ENCODE data around the gene DCAF10. TPM values are rescaled to one million over a fixed set of nuclear protein-coding genes. Genes with fewer than 3 reads are reported as not detected.
"Not testable (repeated sequence)": the region's sequence is repeated elsewhere in the genome, so short reads cannot be mapped to it uniquely, and the experiment has no call there.

DCAF10 gene
- total and polyA plus RNA-seq, 2 donors (not counting 1 experiment from before 2014, with no cell fraction given) = 9.5 to 22.1 TPM

- ChIA-PET CTCF (no interaction called here), POLR2A (no interaction called here)
- TF ChIP-seq CTCF (IDR thresholded peaks at IDR 0.05) = no peak
- no peak for TF ChIP-seq EZH2 (IDR thresholded peaks at IDR 0.05; ENCODE audit: borderline replicate concordance, insufficient read depth, low read depth, low read length, poor library complexity, severe bottlenecking)
- H4K20me1 ChIP-seq (ENCODE audit: control insufficient read depth, insufficient read depth, low read length, poor library complexity, severe bottlenecking) = no peaks in the 10 kb centered on the region
- Mint-ChIP-seq H3K4me1 (peaks cover 5% of the 10 kb centered on the region), H3K27ac (no peak overlapping the region), H3K4me3 (no peak overlapping the region), H3K27me3 (no peaks in the 10 kb centered on the region), H3K9me3 (ENCODE audit: insufficient read depth) (no peaks in the 10 kb centered on the region)
- DNase-seq (no peak), ATAC-seq (ENCODE audit: low read depth) (no peak)
- H3K36me3 ChIP-seq (replicated peaks in 1 of 2; ENCODE audit: control extremely low read depth in 1 of 2, control insufficient read depth in 1 of 2, extremely low read depth in 1 of 2, insufficient read depth in 2 of 2, low read length in 1 of 2) = no peaks in the 10 kb centered on the region
- no peak overlapping the region for H2AFZ ChIP-seq (ENCODE audit: insufficient read depth, low read depth, low read length, poor library complexity, severe bottlenecking)
- 100% methylated on average over 2 of the region's 3 CpGs for WGBS (ENCODE audit: insufficient coverage)
- H3K27ac ChIP-seq (ENCODE audit: low read length in 2 of 2) = no peak overlapping the region
- intact Hi-C loops (cut with micrococcal nuclease) = no loop called here
- no peak overlapping the region for H3K4me2 ChIP-seq (replicated peaks; ENCODE audit: low read depth, low read length, poor library complexity, severe bottlenecking)
- no peak overlapping the region for H3K9ac ChIP-seq (ENCODE audit: low read length)
- H3K4me1 ChIP-seq (ENCODE audit: control insufficient read depth in 2 of 2, insufficient read depth in 2 of 2, low read length in 2 of 2) = peaks cover 4 to 8% of the 10 kb centered on the region in 2 donors
- no peaks in the 10 kb centered on the region for H3K79me2 ChIP-seq (ENCODE audit: control insufficient read depth, insufficient read depth, low read length)
- H3K9me3 ChIP-seq (ENCODE audit: control extremely low read depth in 1 of 3, control insufficient read depth in 2 of 3, insufficient read depth in 1 of 3, low read length in 2 of 3) = peaks cover 0 to 5% (median 0%) of the 10 kb centered on the region in 3 donors
- no peak overlapping the region for H3K4me3 ChIP-seq (ENCODE audit: control extremely low read depth in 1 of 5, extremely low read depth in 1 of 5, insufficient read depth in 1 of 5, low read depth in 2 of 5, low read length in 4 of 5)
- no peaks in the 10 kb centered on the region for H3K27me3 ChIP-seq (replicated peaks in 1 of 4; ENCODE audit: control extremely low read depth in 1 of 4, control insufficient read depth in 3 of 4, insufficient read depth in 4 of 4, low read length in 3 of 4)
Measured at GRCh38 chr9:37909326-37909725, 108.7 kb downstream of the DCAF10 start.

- H3K4me3 ChIP-seq (ENCODE audit: control extremely low read depth in 1 of 5, extremely low read depth in 1 of 5, insufficient read depth in 1 of 5, low read depth in 2 of 5, low read length in 4 of 5); H3K4me1 ChIP-seq (ENCODE audit: control insufficient read depth in 2 of 2, insufficient read depth in 2 of 2, low read length in 2 of 2); intact Hi-C loops (cut with micrococcal nuclease); H3K4me3 Mint-ChIP-seq; ATAC-seq (ENCODE audit: low read depth); H3K27me3 ChIP-seq (replicated peaks in 1 of 4; ENCODE audit: control extremely low read depth in 1 of 4, control insufficient read depth in 3 of 4, insufficient read depth in 4 of 4, low read length in 3 of 4); H3K9me3 Mint-ChIP-seq (ENCODE audit: insufficient read depth); H3K4me2 ChIP-seq (replicated peaks; ENCODE audit: low read depth, low read length, poor library complexity, severe bottlenecking); H3K9ac ChIP-seq (ENCODE audit: low read length); CTCF ChIA-PET; H2AFZ ChIP-seq (ENCODE audit: insufficient read depth, low read depth, low read length, poor library complexity, severe bottlenecking); H3K4me1 Mint-ChIP-seq; H3K27ac ChIP-seq (ENCODE audit: low read length in 2 of 2); H3K27me3 Mint-ChIP-seq; H3K9me3 ChIP-seq (ENCODE audit: control extremely low read depth in 1 of 3, control insufficient read depth in 2 of 3, insufficient read depth in 1 of 3, low read length in 2 of 3); H3K36me3 ChIP-seq (replicated peaks in 1 of 2; ENCODE audit: control extremely low read depth in 1 of 2, control insufficient read depth in 1 of 2, extremely low read depth in 1 of 2, insufficient read depth in 2 of 2, low read length in 1 of 2); H3K79me2 ChIP-seq (ENCODE audit: control insufficient read depth, insufficient read depth, low read length); H3K27ac Mint-ChIP-seq; DNase-seq; H4K20me1 ChIP-seq (ENCODE audit: control insufficient read depth, insufficient read depth, low read length, poor library complexity, severe bottlenecking); POLR2A ChIA-PET: not testable (repeated sequence)
- WGBS (ENCODE audit: insufficient coverage) = 84% methylated on average over 5 of the region's 5 CpGs
Measured at GRCh38 chr9:37909836-37910235, 109.2 kb downstream of the DCAF10 start.

Data from B cell (primary cell).